Heart right ventricle (tissue), 16 donors: ENCODE results near the gene TMEM97. TPM values are rescaled to one million over a fixed set of nuclear protein-coding genes. Genes with fewer than 3 reads are reported as not detected.

Experiments
- ATAC-seq, 8 donors: fragments of 200-7000 bp; cut with Tn5 transposase; one replicate each; pipeline ENCODE4 v1.9.1; 2020; ENCODE audit warnings: mild to moderate bottlenecking in 8 of 8, moderate library complexity in 8 of 8, moderate number of reproducible peaks in 1 of 8
- DNase-seq, 2 donors: peaks; one replicate each; pipeline ENCODE4 v3.0.0-alpha.2; 2020
- H3K27ac ChIP-seq, 10 donors: fragments of 200-600 bp; sonication (generic) in 2 of 10; one replicate each; pipeline versions ENCODE4 v1.5.0 to v1.8.0; 2020 to 2022; ENCODE audit warnings: mild to moderate bottlenecking in 3 of 10
- H3K27me3 ChIP-seq, 7 donors: fragments of 200-600 bp; one replicate each; pipeline ENCODE4 v1.8.0; 2021 to 2022; ENCODE audit warnings: mild to moderate bottlenecking in 2 of 7
- H3K36me3 ChIP-seq, 9 donors: fragments of 200-600 bp; sonication (generic) in 1 of 9; one replicate each; pipeline versions ENCODE4 v1.5.0 to v1.8.0; 2020 to 2022; ENCODE audit warnings: mild to moderate bottlenecking in 2 of 9
- H3K4me1 ChIP-seq, 9 donors: fragments of 200-600 bp; sonication (generic) in 1 of 9; one replicate each; pipeline versions ENCODE4 v1.5.0 to v1.8.0; 2020 to 2022; ENCODE audit warnings: mild to moderate bottlenecking in 4 of 9
- H3K4me3 ChIP-seq, 10 donors: fragments of 200-600 bp; sonication (generic) in 2 of 10; one replicate each; pipeline versions ENCODE4 v1.5.0 to v1.8.0; 2020 to 2022; ENCODE audit warnings: mild to moderate bottlenecking in 7 of 10, moderate library complexity in 2 of 10
- H3K9me3 ChIP-seq, 11 donors: fragments of 200-600 bp in 10 of 11; sonication (generic) in 2 of 11; one replicate each; pipeline versions ENCODE4 v1.5.0 to v1.8.0; 2013 to 2022; ENCODE audit warnings: mild to moderate bottlenecking in 2 of 11, control low read depth in 1 of 11, moderate library complexity in 1 of 11
- WGBS, 2 donors: extraction: QIAGEN DNeasy Blood & Tissue Kit; methylation state at CpG; one replicate each; pipeline ENCODE4 v1.1.7; 2013; ENCODE audit warnings: inconsistent platforms in 1 of 2; 5-methylcytosine and 5-hydroxymethylcytosine counted together
- intact Hi-C, 10 donors: fragments of 100-400 bp; cut with DNase I; formaldehyde crosslinking; loops; one replicate each; pipeline versions ENCODE4 v1.11.1 to v1.14.2; 2022
- polyA plus RNA-seq, 2 donors: library from polyadenylated mRNA; stranded (reverse); fragments of 200-250 nt; gene quantifications; one replicate each; pipeline ENCODE4 v1.2.3, GENCODE V29; 2013
- total RNA-seq, 10 donors: library from RNA; stranded (reverse); fragmentation: NEBNext Ultra II Directional in 3 of 10; extraction: Animal tissue kit (Norgen Biotek cat#: 25700) in 3 of 10; gene quantifications; one replicate each; pipeline versions ENCODE4 v1.2.1 to v1.2.4, GENCODE V29; 2021 to 2023
- TF ChIP-seq, protein P1 (sequence below), 9 donors: fragments of 200-600 bp; sonication (generic) in 2 of 9; IDR thresholded peaks; one replicate each; pipeline versions ENCODE4 v1.5.0 to v1.8.0; 2021 to 2022; ENCODE audit warnings: antibody characterized with exemption in 9 of 9, mild to moderate bottlenecking in 5 of 9, moderate library complexity in 1 of 9
- donor health status: Arrhythmogenic right ventricular cardiomyopathy.
- donor health status: ischemic (EF 13 %, LVEDD 7.1; RV severe dilation, severe dysfunction).
- donor health status: healthy with polysubstance abuse.
- donor health status: DM: no; HTN: yes; CAD: no.
- donor health status: DM: no; HTN: no; CAD: no.
- donor health status: ischemic (EF 25% LVEDD 6.9; RV normal size, moderate dysfunction).
- donor health status: ischemic (EF 25% LVEDD 5.7; RV mildly dilated, moderate dysfunction).
- donor health status: healthy.
- donor health status: DM: yes; HTN: yes; CAD: no.
- donor health status: Ischemic cardiomyopathy.
- donor health status: ischemic (EF 35%, LVEDD 5.7; RV mildly dilated, moderate dysfunction).
- donor health status: nonischemic (EF 11% LVEDD 7.7; RV severe dilation, severe dysfunction).
- donor health status: DM: yes; HTN: yes; CAD: no.
- donor health status: PGD.
- donor health status: ischemic (EF 29% LVEDD 5.4; RV normal size, mild dysfunction).
- donor health status: nonischemic (EF 23%, LVEDD 6.1; RV moderate dilation, normal function).

Gene TMEM97
- total and polyA plus RNA-seq, 12 donors, result 1.6 to 5.2 (median 3.2) TPM

DNA sequence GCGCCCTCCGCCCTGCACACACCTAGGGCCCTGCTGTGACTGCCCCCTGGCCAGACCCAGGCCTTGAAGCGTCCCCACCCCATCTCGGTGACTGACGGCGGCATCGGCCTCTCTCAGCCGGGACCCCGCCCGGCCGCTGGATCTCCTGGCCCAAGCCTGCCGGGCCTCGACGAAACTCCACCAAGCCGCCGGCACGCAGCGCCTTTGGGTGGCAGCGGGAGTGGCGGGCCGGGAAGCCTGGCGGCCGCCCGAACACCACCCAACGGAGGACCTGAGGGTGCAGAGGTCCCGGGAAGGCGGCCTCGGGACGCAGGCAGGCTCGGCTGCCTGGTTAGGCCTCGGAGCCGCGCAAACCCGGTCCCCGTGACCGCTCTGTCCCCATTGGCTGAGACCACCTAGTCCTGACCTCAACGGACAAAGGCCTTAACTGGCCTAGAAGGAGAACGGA, 12.0 kb upstream of the TMEM97 start:
- no peak for ATAC-seq
- no peak for DNase-seq

DNA sequence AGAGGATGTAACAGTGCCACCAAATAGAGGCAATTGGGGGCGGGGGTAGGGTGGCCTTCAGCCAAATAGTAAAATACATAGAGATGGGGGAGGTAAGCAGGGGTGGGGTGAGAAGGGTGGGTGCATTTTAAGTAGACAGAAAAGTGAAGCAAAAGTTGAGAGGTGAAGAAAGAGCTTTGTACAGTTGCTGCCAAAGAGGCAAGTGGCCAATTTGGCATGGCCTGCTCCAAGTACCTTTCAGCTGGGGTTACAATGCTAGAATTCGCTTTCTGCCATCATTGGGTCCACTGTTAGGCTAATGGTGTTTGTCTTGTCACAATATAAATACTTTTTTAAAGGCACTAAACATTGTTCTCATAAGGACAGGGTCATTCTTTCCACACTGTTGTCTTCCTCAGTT, 5.2 kb upstream of the TMEM97 start:
- intact Hi-C loops, result no loop called here
- no peak for DNase-seq
- TF ChIP-seq, protein P1, sequence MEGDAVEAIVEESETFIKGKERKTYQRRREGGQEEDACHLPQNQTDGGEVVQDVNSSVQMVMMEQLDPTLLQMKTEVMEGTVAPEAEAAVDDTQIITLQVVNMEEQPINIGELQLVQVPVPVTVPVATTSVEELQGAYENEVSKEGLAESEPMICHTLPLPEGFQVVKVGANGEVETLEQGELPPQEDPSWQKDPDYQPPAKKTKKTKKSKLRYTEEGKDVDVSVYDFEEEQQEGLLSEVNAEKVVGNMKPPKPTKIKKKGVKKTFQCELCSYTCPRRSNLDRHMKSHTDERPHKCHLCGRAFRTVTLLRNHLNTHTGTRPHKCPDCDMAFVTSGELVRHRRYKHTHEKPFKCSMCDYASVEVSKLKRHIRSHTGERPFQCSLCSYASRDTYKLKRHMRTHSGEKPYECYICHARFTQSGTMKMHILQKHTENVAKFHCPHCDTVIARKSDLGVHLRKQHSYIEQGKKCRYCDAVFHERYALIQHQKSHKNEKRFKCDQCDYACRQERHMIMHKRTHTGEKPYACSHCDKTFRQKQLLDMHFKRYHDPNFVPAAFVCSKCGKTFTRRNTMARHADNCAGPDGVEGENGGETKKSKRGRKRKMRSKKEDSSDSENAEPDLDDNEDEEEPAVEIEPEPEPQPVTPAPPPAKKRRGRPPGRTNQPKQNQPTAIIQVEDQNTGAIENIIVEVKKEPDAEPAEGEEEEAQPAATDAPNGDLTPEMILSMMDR (IDR thresholded peaks at IDR 0.05), result no peak
- Histone ChIP-seq H3K27me3 (peaks cover 0 to 6% (median 0%) of the 10 kb centered on the region in 7 donors), H3K9me3 (no peaks in the 10 kb centered on the region), H3K36me3 (no peaks in the 10 kb centered on the region), H3K27ac (no peak overlapping the region), H3K4me1 (peaks cover 3 to 9% (median 7%) of the 10 kb centered on the region in 9 donors), H3K4me3 (no peak overlapping the region)
- ATAC-seq, result no peak
- 86% methylated on average over 2 of the region's 2 CpGs for WGBS, 2 donors

More for the DNA sequence above, 12.0 kb upstream of the TMEM97 start:
- Histone ChIP-seq H3K27me3 (peaks cover 0 to 47% (median 28%) of the 10 kb centered on the region in 7 donors), H3K9me3 (no peaks in the 10 kb centered on the region), H3K4me1 (no peaks in the 10 kb centered on the region), H3K27ac (no peak overlapping the region), H3K4me3 (no peak overlapping the region), H3K36me3 (no peaks in the 10 kb centered on the region)
- intact Hi-C loops, result no loop called here
- TF ChIP-seq, protein P1 (IDR thresholded peaks at IDR 0.05), result no peak
- 20 to 24% methylated on average over 38 of the region's 38 CpGs for WGBS, 2 donors

- ATAC-seq (no peak), DNase-seq (no peak)
- Histone ChIP-seq H3K4me1 (peaks cover 3 to 20% (median 16%) of the 10 kb centered on the region in 9 donors), H3K27me3 (no peaks in the 10 kb centered on the region), H3K4me3 (no peak overlapping the region), H3K9me3 (no peaks in the 10 kb centered on the region), H3K27ac (no peak overlapping the region), H3K36me3 (no peaks in the 10 kb centered on the region)
- TF ChIP-seq, protein P1 (IDR thresholded peaks at IDR 0.05), result no peak
- 93 to 97% methylated on average over 4 of the region's 4 CpGs for WGBS, 2 donors
- intact Hi-C loops, result no loop called here
Measured at GRCh38 chr17:28315846-28316705, 2.9 kb upstream of the TMEM97 start.

DNA sequence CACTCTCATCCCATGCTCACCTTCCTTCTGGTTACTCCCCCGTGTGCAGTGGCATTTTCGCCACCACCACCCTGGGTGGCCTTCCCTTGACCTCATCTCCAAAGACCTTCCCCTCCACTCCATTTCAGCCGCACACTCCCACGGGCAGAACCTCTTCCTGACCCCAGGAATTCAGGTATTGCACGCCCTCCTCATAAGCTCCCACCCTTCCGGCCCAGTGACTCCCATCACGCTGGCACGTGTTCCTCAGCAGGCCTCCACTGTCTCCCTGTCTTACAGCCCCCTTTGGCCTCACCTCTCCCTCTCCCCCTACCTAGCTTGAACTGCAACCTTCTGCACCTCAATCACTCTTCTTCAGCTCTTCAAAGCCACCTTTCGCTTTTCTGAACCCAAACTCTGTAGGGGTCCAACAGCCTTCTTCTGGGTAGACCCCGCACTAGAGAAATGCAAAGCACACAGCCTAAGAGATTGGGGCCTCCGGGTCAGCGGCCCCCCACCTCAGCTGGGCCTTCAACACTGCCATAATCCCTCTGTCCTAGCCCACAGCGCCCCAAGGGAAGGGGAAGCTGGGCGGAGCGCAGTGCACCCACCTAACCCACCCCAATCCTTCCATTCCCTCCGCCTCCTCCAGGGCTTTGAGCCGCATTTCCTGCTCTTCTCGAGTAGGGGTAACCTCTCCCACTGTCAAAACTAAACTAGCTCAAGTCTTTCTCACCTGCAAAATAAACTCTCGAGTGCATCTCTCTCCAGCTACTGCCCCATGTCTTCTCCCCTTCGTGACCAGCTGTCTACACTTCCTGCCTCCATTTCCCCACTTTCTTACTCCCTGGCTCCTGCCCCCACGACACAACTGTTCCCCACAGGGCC, 1.7 kb upstream of the TMEM97 start:
- intact Hi-C loops, result no loop called here

More for the DNA sequence above, 1.7 kb upstream of the TMEM97 start:
- Histone ChIP-seq H3K4me3 (no peak overlapping the region), H3K9me3 (no peaks in the 10 kb centered on the region), H3K36me3 (no peaks in the 10 kb centered on the region), H3K27ac (no peak overlapping the region), H3K4me1 (peaks cover 3 to 20% (median 16%) of the 10 kb centered on the region in 9 donors), H3K27me3 (no peaks in the 10 kb centered on the region)
- no peak for DNase-seq
- no peak for ATAC-seq
- TF ChIP-seq, protein P1 (IDR thresholded peaks at IDR 0.05), result no peak
- 80% methylated on average over 21 of the region's 21 CpGs for WGBS, 2 donors
